GM21447 (cell line): ENCODE measurements around the gene ANKHD1.

Source experiments
- ATAC-seq: cut with Tn5 transposase; IDR thresholded peaks from one replicate; pipeline ENCODE4 v1.9.1; 2021; ENCODE audit not compliant: unreplicated experiment

The ANKHD1 gene

GRCh38 chr5:140557965-140558364 is 156.3 kb downstream of the ANKHD1 start:
- no peak for ATAC-seq

- no peak for ATAC-seq
Observed at GRCh38 chr5:140558542-140558941, 156.9 kb downstream of the ANKHD1 start.

- no peak for ATAC-seq
Observed at GRCh38 chr5:140560227-140560626, 158.6 kb downstream of the ANKHD1 start.

GRCh38 chr5:140561753-140562523 is 160.3 kb downstream of the ANKHD1 start:
- ATAC-seq = no peak

GRCh38 chr5:140563596-140563995 is 162.0 kb downstream of the ANKHD1 start:
- ATAC-seq = no peak

GRCh38 chr5:140564196-140565023 is 162.8 kb downstream of the ANKHD1 start, which contains the start of the genes APBB3 and SLC35A4:
Gene APBB3 (minus strand): TSS chr5:140564598. CDS start chr5:140564245, 353 bp downstream.
Gene SLC35A4 (plus strand): TSS chr5:140564828. CDS start chr5:140567170, 2,342 bp downstream.
- peak; percentile 91 for ATAC-seq

- peak; percentile 1 for ATAC-seq
Observed at GRCh38 chr5:140565024-140565779, 163.6 kb downstream of the ANKHD1 start.

GRCh38 chr5:140565780-140566095 is 164.1 kb downstream of the ANKHD1 start:
- ATAC-seq = no peak

- ATAC-seq = no peak
Observed at GRCh38 chr5:140566665-140567064, 165.0 kb downstream of the ANKHD1 start.

- ATAC-seq = no peak
Observed at GRCh38 chr5:140567136-140567818, 165.6 kb downstream of the ANKHD1 start.

GRCh38 chr5:140567871-140568270 is 166.2 kb downstream of the ANKHD1 start:
- ATAC-seq = no peak

- no peak for ATAC-seq
Observed at GRCh38 chr5:140568443-140569063, 166.9 kb downstream of the ANKHD1 start.

- peak; percentile 32 for ATAC-seq
Observed at GRCh38 chr5:140569197-140569596, 167.6 kb downstream of the ANKHD1 start.

- ATAC-seq = no peak
Observed at GRCh38 chr5:140570058-140570457, 168.4 kb downstream of the ANKHD1 start.

- no peak for ATAC-seq
Observed at GRCh38 chr5:140570488-140570887, 168.9 kb downstream of the ANKHD1 start.

GRCh38 chr5:140571105-140571504 is 169.5 kb downstream of the ANKHD1 start:
- no peak for ATAC-seq

GRCh38 chr5:140573683-140574082 is 172.1 kb downstream of the ANKHD1 start:
- no peak for ATAC-seq

- ATAC-seq = no peak
Observed at GRCh38 chr5:140574165-140574564, 172.5 kb downstream of the ANKHD1 start.

- ATAC-seq = no peak
Observed at GRCh38 chr5:140575309-140575708, 173.7 kb downstream of the ANKHD1 start.

GRCh38 chr5:140576776-140577201 is 175.2 kb downstream of the ANKHD1 start:
- ATAC-seq = no peak
